Head of caudate nucleus (tissue), 42 donors: ENCODE data around the gene HOXB5.

Experiments
- DNase-seq, 42 donors: peaks; one replicate each; pipeline versions ENCODE4 v3.0.0 to v3.0.0-alpha.2; 2020 to 2021; ENCODE audit warnings: mixed read lengths in 7 of 42
- intact Hi-C: fragments of 100-400 bp; cut with DNase I; formaldehyde crosslinking; loops from one replicate; pipeline ENCODE4 v1.15.0; 2022

Gene HOXB5

DNA sequence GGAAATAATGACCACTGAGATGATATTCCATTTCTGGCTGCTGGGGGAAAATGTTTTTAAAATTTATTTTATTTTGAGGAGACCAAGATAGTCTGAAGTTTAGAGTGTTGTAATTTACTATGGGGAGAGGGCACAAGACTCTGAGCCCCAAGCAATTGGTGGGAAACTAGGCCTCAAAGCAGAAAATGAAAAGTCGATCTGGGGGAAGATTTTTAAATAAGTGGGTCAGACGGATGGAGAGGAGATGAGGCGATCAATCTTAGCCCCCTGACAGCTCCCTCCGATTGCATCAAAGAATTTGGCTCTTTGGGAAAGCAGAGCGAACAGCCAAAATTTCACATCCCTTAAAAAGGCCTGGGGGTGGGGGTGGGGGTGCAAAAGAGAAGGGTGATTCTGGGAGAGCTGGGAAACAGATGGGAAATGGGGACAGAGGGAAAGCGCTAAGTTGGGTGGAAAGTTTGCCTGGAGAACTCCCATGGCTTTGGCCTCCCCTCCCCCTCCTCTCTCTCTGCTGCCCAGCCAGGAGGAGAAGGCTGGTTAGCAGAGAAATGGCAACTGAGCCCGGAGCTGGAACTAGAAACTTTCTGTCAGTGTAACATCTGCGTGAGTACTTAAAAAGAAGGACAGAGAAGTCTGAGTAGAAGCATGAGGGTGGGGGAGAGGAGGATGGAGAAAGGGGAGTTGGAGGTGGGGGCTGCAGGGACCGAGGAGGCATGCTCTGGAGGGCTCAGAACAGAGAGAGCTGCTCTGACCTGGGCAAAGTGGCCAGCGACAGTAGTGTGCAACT is 47.2 kb downstream of the HOXB5 start:
- intact Hi-C loops: no loop called here
- no peak for DNase-seq

DNA sequence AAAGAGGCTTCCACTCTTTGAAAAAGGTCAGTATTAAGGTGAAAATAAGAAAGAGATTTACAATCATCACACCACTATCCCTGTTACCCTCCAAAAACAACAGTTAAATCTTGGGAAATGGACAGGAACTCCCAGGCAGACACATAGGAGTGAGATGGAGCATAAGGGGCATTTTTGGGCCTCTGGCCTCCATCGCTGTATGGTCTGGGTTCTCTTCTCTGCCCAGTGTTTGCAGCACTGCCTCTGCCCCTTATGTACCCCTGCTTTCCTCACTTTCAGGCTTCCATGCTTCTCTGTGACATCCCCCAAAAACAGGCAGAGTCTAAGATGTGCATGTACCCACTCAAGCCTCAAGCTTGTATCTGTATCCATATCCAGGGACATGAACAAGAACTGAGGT is 48.0 kb downstream of the HOXB5 start:
- no peak for DNase-seq
- intact Hi-C loops: no loop called here

DNA sequence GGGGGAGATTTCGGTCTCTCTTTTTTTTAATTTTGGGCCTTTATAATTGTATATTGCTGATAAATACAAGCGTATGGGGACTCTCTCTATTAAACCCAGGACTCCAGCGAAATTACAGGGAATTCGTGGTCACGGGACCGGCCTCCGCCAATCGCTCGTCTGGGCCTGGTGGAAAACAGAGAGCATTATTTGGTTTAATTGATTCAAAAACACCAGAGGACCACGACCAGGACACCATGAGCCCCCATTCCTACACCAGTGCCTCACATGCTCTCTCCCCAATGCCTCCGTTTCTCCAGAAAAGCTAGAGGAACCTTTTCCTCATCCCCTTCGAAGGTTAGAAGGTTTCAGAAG is 48.6 kb downstream of the HOXB5 start, which contains the start of gene HOXB2:
HOXB2 (minus strand) TSS at position 88 of the 354 bp plus-strand sequence. CDS start 198 bp downstream, outside the sequence.
- intact Hi-C loops: no loop called here
- no peak for DNase-seq

DNA sequence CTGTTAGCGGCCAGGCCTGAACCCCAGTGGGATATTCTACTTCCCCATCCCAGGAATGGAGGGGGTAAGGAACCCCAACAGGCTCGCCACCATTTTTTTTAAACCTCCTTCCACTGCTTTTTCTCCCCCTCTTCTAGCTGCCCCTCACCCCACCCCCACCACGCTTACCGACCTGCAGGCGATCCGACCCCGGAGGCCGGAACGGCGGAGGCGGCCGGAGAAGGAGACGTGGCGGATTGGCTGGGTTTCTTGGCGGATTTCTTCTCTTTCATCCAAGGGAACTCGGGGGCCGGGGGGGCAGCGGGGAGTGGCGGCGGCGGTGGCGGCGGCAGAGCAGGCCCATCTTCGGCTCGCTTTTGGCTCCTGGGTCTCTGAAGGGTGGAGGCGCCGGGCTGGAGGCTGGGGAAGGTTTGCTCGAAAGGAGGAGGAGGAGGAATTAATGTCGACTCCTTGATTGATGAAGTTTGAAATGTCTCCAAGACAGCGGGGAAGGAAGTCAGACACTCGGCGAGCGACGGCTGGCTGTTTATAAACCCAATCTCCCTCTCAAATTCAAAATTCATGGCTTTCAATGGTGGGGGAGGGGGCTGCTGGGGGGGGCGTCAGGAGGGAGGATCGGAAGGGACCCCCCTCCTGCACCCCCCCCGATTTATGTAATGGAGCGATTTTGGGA is 49.1 kb downstream of the HOXB5 start:
- no peak for DNase-seq
- intact Hi-C loops: no loop called here

DNA sequence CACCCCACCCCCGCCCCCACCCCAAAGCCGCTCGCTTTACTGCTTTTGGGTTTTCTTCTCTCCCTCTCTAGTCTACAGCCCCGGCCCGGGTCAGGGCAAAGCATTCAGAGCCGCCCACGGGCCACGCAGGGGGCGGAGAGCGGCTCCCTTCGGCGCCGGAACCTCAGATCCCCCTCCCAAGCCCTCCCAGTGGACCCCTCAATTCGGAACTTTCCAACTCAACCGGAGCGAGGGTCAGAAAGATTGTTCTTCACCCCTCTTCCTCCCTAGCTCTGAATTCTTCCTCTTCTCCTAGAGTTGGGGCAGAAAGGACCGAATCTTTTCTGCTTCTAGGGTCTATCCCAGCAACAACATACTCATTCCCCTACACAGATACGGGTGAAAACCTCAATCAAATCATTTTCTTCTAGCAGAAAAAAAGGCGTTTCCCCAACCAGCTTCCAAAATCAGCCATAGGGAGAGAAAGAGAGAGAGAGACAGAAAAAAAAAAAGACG is 49.7 kb downstream of the HOXB5 start:
- DNase-seq: no peak
- intact Hi-C loops: no loop called here

DNA sequence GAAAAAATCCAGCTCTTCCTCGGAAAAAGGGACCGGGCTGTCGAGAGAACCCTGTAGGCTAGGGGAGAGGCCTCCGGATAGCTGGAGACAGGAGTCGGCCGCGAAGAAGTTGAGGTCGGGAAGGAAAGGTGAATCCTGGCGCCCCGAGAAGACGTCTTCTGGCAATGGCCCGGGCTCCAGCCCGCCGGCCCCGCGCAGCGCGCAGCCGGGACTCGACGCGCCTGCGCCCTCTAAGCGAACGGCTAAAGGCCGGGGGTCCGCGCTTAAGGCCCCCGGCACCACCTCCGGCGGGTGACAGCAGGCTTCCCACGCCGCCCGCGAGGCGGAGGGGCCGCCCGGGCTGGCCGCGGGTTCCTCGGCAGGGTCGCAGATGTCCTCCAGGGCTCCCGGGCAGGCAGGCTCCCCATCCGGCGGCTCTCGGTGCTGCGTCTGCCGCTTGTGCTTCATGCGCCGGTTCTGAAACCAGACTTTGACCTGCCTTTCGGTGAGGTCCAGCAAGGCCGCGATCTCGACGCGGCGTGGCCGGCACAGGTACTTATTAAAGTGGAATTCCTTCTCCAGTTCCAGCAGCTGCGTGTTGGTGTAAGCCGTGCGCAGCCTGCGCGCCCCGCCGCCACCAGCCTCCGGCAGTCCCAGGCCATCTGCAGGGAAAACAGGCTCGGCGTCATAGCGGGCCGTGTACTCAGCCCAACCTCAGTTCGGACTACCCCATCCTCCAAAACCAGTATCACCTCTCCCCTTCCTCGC is 50.3 kb downstream of the HOXB5 start:
- no peak for DNase-seq

DNA sequence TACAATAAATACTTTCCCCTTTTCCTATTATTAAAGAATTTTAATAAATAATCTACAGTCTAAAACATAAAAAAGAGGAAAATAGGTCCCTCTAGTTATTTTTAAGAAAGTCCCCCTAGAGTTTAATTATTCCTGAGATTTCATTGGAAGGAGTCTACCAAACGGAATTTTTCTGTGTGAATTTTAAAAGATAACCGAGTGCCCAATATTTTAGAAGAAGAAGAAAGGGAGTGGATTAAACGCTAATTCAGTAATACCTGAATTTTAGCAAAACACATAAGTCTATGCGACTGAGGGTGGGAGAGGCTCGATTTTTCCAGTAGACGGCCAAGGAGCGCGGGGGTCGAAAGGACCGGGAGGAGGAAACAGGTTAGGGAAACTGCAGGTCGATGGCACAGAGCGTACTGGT is 50.9 kb downstream of the HOXB5 start:
- no peak for DNase-seq
- intact Hi-C loops: no loop called here

More for the DNA sequence above, 50.3 kb downstream of the HOXB5 start:
- intact Hi-C loops: no loop called here

DNA sequence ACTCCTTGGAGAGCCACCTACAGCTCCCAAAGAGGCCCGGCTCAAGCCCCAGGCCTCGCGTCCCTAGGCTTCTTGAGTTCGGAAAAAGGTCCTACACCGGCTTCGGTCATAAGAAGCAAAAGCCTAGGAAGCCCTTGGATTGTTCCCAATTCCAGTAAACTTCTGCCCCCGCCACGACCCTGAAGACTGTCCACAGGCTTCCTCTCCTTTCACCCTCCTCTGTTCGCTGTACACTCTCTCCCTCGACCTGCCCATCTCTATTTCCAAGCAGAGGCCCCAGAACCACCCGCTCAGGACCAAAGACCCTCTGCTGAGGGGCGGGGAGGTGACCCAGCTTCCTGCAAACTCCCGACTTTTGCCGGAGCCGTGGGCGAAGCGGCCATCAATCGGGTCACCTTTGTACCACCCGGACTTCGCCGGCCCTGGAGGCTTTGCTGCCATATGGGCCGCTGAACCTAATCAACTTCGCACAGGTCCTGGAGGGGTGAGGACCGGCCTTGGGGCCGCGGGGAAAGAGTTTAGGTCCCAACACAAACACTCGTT is 51.4 kb downstream of the HOXB5 start:
- no peak for DNase-seq
- intact Hi-C loops: no loop called here

DNA sequence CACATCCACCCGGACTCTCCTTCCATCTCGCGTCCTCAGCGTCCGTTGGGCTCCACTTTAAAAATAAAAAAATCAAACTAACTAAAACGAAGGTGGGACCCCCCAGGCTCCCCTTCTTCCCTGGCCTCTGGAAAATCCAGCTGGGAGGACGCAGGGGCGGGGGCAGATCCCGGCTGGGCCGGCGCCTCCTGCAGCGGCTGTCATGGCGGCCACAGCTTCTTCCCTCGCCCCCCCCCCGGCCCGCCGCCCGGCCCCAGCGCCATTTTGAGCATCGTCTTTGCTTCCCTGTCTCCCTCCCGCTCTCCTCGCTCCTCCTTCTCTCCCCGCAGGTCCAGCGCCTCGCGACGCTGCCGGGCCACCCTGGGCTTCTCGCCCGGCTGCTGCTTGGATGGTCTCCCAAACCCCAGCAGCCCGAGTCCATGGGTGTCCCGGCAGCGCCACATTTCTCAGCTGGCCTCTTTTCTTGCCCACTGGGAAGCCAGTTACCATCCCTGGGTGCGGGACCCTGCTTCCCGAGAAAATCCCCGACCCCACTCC is 51.9 kb downstream of the HOXB5 start:
- DNase-seq: no peak
- intact Hi-C loops: no loop called here
